Erythroblast (primary cell): ENCODE results near the gene SESN2.

Experiments
- DNase-seq, 2 experiments: peaks; one replicate each; lab custom pipeline; 2025; lab: John Stamatoyannopoulos, UW
- GATA1 ChIP-seq: IDR thresholded peaks from 2 replicates; pipeline ENCODE4 v1.6.1; 2011; ENCODE audit warnings: low read depth, mild to moderate bottlenecking, control low read depth, low read length, moderate library complexity
- POLR2A ChIP-seq: IDR thresholded peaks from 2 replicates; pipeline ENCODE4 v1.6.1; 2011; ENCODE audit warnings: mild to moderate bottlenecking, low read length

The SESN2 gene

GRCh38 chr1:28259252-28259933, at the start of gene SESN2:
SESN2 (plus strand) TSS chr1:28259518; CDS start chr1:28259848, 330 bp downstream.
- no peak for TF ChIP-seq GATA1
- TF ChIP-seq POLR2A: peak; percentile 98
- DNase-seq: peak; percentile 99 to 100

DNA sequence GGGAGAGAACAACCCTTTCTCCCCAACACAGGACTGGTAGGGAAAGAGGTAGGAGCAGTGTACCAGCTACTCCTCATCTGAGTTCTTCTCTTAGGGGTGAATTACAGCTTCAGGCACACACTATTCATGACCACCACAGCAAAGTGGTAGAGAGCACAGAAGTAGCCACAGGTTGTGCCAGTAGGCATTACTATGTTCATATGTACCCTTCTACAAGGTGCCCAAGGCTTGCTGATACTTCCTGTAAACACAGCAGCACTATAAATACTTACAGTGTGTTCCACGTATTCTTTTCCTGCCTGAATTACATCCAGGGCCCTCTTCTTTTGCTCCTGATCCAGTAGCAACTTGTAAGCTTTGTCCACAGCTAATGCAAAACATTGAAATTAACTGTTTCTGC, 49.6 kb upstream of the SESN2 start:
- TF ChIP-seq POLR2A (no peak), GATA1 (no peak)
- DNase-seq: no peak

GRCh38 chr1:28213315-28213714, 46.0 kb upstream of the SESN2 start:
- DNase-seq: peak in 1 of 2 experiments; percentile 54
- TF ChIP-seq POLR2A: no peak
- TF ChIP-seq GATA1: no peak

- no peak for DNase-seq
- TF ChIP-seq POLR2A (no peak), GATA1 (no peak)
Observed at GRCh38 chr1:28229089-28229488, 30.2 kb upstream of the SESN2 start.

DNA sequence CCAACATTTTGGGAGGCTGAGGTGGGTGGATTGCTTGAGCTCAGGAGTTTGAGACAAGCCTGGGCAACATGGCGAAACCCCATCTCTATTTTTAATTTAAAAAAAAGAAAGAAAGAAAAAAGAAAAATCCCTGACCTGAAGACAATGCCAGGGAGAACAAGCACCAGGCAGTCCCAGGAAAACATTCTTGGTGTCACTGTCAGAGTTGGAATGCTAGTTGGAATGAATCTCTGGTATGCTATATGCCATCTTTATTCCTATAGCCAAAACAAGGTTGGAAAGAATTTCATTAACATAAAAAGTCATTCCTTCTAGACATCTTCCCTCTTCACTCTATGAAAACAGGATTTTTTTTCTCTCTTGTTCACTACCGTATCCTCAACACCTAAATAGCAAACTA, 29.3 kb upstream of the SESN2 start:
- no peak for DNase-seq

DNA sequence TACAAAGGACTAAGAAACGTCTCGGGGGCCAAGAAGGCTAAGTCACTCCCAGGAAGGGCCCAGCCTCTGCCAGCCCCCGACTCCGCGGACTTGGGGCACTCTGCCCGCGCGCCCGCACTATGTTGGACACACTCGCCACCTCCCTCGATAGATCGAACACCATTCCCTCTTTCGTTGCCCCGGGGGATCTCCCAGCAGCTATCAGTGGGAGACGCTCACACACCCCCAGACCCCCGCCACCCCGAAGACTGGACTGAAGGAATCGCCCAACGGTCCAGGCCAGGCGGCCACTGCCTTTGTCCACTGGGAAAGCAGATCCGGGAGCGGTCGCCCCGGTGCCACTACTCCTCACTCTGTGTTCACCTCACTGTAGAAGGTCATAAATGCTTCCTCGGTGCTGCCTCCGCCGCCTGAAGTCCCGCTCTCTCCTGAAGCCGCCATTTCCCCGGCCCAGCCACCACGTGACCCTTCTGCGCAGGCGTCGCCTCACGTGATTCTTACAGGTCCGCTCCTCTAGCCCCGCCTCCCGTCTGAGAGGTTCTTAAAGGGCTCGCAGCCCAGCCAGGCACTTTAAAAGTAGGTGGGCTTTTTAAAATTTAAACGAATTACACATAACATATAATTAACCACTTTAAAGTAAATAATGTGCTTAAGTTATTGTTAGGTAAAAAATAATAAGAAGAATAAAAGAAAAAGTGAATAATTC, 26.6 kb upstream of the SESN2 start, which contains the start of gene DNAJC8:
Gene DNAJC8 (minus strand): TSS at position 472 of the 706 bp plus-strand sequence. CDS start 31 bp downstream, at position 441.
- DNase-seq: peak; percentile 95 to 97
- TF ChIP-seq GATA1 (no peak), POLR2A (peak; percentile 92)

More for the DNA sequence above, 29.3 kb upstream of the SESN2 start:
- TF ChIP-seq POLR2A: no peak
- TF ChIP-seq GATA1: no peak

- TF ChIP-seq GATA1 (no peak), POLR2A (no peak)
- no peak for DNase-seq
Observed at GRCh38 chr1:28233264-28233606, 26.1 kb upstream of the SESN2 start.

GRCh38 chr1:28235755-28236655, 23.3 kb upstream of the SESN2 start, which contains the start of gene ATP5IF1:
ATP5IF1 (plus strand) TSS chr1:28236124; CDS start chr1:28236184, 60 bp downstream.
- peak; percentile 98 for DNase-seq
- TF ChIP-seq POLR2A: peak; percentile 98
- TF ChIP-seq GATA1: no peak

- peak; percentile 83 to 93 for DNase-seq
- TF ChIP-seq GATA1 (no peak), POLR2A (no peak)
Observed at GRCh38 chr1:28236656-28237322, 22.5 kb upstream of the SESN2 start.

- no peak for DNase-seq
- TF ChIP-seq GATA1 (no peak), POLR2A (no peak)
Observed at GRCh38 chr1:28239004-28239403, 20.3 kb upstream of the SESN2 start.

- no peak for TF ChIP-seq GATA1
- TF ChIP-seq POLR2A: peak; percentile 14
- DNase-seq: no peak
Observed at GRCh38 chr1:28240024-28240423, 19.3 kb upstream of the SESN2 start.

DNA sequence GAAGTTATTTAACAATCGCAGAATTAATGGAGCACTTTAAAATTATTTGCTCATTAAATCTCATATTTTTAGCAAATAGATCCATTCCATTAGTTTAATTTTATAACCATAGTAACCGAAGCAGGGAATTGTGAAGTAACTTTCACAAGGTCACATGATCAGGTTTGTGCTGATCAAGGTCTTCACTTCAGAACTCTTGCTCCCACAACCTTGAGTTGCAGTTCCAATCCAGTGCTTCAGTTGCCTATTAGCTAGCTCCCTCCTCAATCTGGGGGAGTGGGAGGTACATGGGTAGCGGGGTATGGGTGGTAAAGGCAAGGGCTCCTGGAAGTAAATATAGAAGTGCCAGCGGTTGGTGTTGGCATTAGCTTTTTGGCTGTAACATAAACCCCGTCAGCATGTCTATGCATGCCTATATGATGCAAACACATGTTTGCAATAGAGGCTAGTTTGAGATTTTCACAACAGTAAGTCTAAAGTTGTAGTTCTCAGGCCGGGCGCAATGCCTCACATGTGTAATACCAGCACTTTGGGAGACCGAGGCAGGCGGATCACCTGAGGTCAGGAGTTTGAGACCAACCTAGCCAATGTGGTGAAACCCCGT, 17.6 kb upstream of the SESN2 start:
- no peak for DNase-seq

More for the DNA sequence above, 17.6 kb upstream of the SESN2 start:
- TF ChIP-seq POLR2A: no peak
- no peak for TF ChIP-seq GATA1
